WTC11 (cell line): Measurements from ENCODE around the gene TMC3. TPM values are rescaled to one million over a fixed set of nuclear protein-coding genes. Genes with fewer than 3 reads are reported as not detected.

ENCODE experiments used
- ATAC-seq: fragments of 200-7000 bp; cut with Tn5 transposase; 2 replicates; pipeline ENCODE4 v1.10.0; 2021; ENCODE audit warnings: mild to moderate bottlenecking, moderate library complexity
- CTCF ChIA-PET: fragments of 300-600 bp; sonication (Branson Sonifier 250); formaldehyde crosslinking; loops from one replicate; lab custom pipeline; 2021; ENCODE audit warnings: antibody characterized with exemption; lab: Charles Lee
- POLR2A ChIA-PET: fragments of 350-600 bp; sonication (Branson Sonifier 250); formaldehyde crosslinking; loops from one replicate; lab custom pipeline; 2021; ENCODE audit warnings: antibody characterized with exemption; lab: Charles Lee
- DNase-seq: peaks from one replicate; pipeline ENCODE4 v3.0.0; 2021; ENCODE audit warnings: low spot score
- H3K27ac Mint-ChIP-seq: 2 replicates; pipeline ENCODE4 v1.8.0; 2021; ENCODE audit warnings: mixed read lengths
- H3K27me3 Mint-ChIP-seq: 2 replicates; pipeline ENCODE4 v1.8.0; 2021; ENCODE audit warnings: low read depth, mild to moderate bottlenecking, moderate library complexity, mixed read lengths
- H3K36me3 Mint-ChIP-seq: 2 replicates; pipeline ENCODE4 v1.8.0; 2021; ENCODE audit warnings: mixed read lengths
- H3K4me1 Mint-ChIP-seq: 2 replicates; pipeline ENCODE4 v1.8.0; 2022; ENCODE audit warnings: mixed read lengths
- H3K4me3 Mint-ChIP-seq: 2 replicates; pipeline ENCODE4 v1.8.0; 2021; ENCODE audit warnings: mild to moderate bottlenecking, moderate library complexity, mixed read lengths
- H3K9me3 Mint-ChIP-seq: 2 replicates; pipeline ENCODE4 v1.8.0; 2021; ENCODE audit warnings: mixed read lengths
- ATF6 ChIP-seq: sonication (generic); formaldehyde crosslinking; IDR thresholded peaks from 2 replicates; pipeline ENCODE4 v1.8.1; 2023; ENCODE audit warnings: mild to moderate bottlenecking, missing genetic modification reagents
- FOXP1 ChIP-seq: sonication (generic); formaldehyde crosslinking; IDR thresholded peaks from 2 replicates; pipeline ENCODE4 v1.8.0; 2022; ENCODE audit warnings: missing genetic modification reagents, mild to moderate bottlenecking, moderate library complexity, borderline replicate concordance
- GTF2I ChIP-seq: fragments of 250-450 bp; sonication (Bioruptor Pico); conservative IDR thresholded peaks from 2 replicates; pipeline ENCODE4 v1.4.0; 2021; ENCODE audit warnings: mild to moderate bottlenecking
- HMGXB4 ChIP-seq: sonication (generic); formaldehyde crosslinking; IDR thresholded peaks from 2 replicates; pipeline ENCODE4 v1.8.1; 2023; ENCODE audit warnings: mild to moderate bottlenecking, moderate library complexity, missing genetic modification reagents
- JAZF1 ChIP-seq: fragments of 250-450 bp; sonication (Bioruptor Pico); IDR thresholded peaks from 2 replicates; pipeline ENCODE4 v1.9.0; 2021; ENCODE audit warnings: moderate library complexity, mild to moderate bottlenecking, inconsistent platforms
- KAT7 ChIP-seq: sonication (generic); formaldehyde crosslinking; IDR thresholded peaks from 2 replicates; pipeline ENCODE4 v1.8.1; 2023; ENCODE audit warnings: missing genetic modification reagents, mild to moderate bottlenecking, borderline replicate concordance
- MAX ChIP-seq: sonication (generic); formaldehyde crosslinking; IDR thresholded peaks from 2 replicates; pipeline ENCODE4 v1.8.0; 2022; ENCODE audit warnings: mild to moderate bottlenecking, missing genetic modification reagents
- MXD4 ChIP-seq: fragments of 250-450 bp; sonication (Bioruptor Pico); IDR thresholded peaks from 2 replicates; pipeline ENCODE4 v1.8.0; 2021; ENCODE audit warnings: mild to moderate bottlenecking, moderate library complexity, borderline replicate concordance
- NFE2L1 ChIP-seq: sonication (generic); formaldehyde crosslinking; IDR thresholded peaks from 2 replicates; pipeline ENCODE4 v1.8.1; 2023; ENCODE audit warnings: missing genetic modification reagents
- OVOL2 ChIP-seq: fragments of 250-450 bp; sonication (Bioruptor Pico); IDR thresholded peaks from 2 replicates; pipeline ENCODE4 v1.9.0; 2021; ENCODE audit warnings: mild to moderate bottlenecking, borderline replicate concordance
- STAT6 ChIP-seq: sonication (generic); formaldehyde crosslinking; conservative IDR thresholded peaks from 2 replicates; pipeline ENCODE4 v1.8.1; 2023; ENCODE audit warnings: mild to moderate bottlenecking, low read depth, missing genetic modification reagents, moderate library complexity
- TCF7 ChIP-seq: sonication (generic); formaldehyde crosslinking; IDR thresholded peaks from 2 replicates; pipeline ENCODE4 v1.8.0; 2022; ENCODE audit warnings: mild to moderate bottlenecking, low read depth, missing genetic modification reagents, moderate library complexity
- ZNF121 ChIP-seq: sonication (generic); formaldehyde crosslinking; IDR thresholded peaks from 2 replicates; pipeline ENCODE4 v1.8.0; 2023; ENCODE audit warnings: missing genetic modification reagents
- ZNF671 ChIP-seq: fragments of 250-450 bp; sonication (Bioruptor Pico); IDR thresholded peaks from 2 replicates; pipeline ENCODE4 v1.8.0; 2021; ENCODE audit warnings: mild to moderate bottlenecking
- total RNA-seq: library from RNA; stranded (reverse); gene quantifications from 3 replicates; pipeline ENCODE4 v1.2.3, GENCODE V29; 2021
- TF ChIP-seq, protein P1 (sequence below): fragments of 250-450 bp; sonication (Bioruptor Pico); IDR thresholded peaks from 2 replicates; pipeline ENCODE4 v1.9.0; 2021; ENCODE audit warnings: moderate library complexity, mild to moderate bottlenecking, inconsistent platforms, borderline replicate concordance
- TF ChIP-seq, protein P2 (sequence below): sonication (generic); formaldehyde crosslinking; IDR thresholded peaks from 2 replicates; pipeline ENCODE4 v1.8.1; 2022; ENCODE audit warnings: missing genetic modification reagents, borderline replicate concordance
- TF ChIP-seq, protein P3 (sequence below): fragments of 250-450 bp; sonication (Bioruptor Pico); IDR thresholded peaks from 2 replicates; pipeline ENCODE4 v1.8.0; 2021; ENCODE audit warnings: mild to moderate bottlenecking
- TF ChIP-seq, protein P4 (sequence below): fragments of 250-450 bp; sonication (Bioruptor Pico); IDR thresholded peaks from 2 replicates; pipeline ENCODE4 v1.9.0; 2021; ENCODE audit warnings: mild to moderate bottlenecking

Gene TMC3
- total RNA-seq, 1 experiment from 2014 or later: not detected

- DNase-seq: no peak
- H3K36me3 Mint-ChIP-seq: no peaks in the 10 kb centered on the region
- ChIA-PET CTCF (no interaction called here), POLR2A (no interaction called here)
- H3K27me3 Mint-ChIP-seq: no peaks in the 10 kb centered on the region
- peak overlapping the region; percentile 72; the same call in 1 of the 2 replicates for H3K27ac Mint-ChIP-seq
- no peak for TF ChIP-seq TCF7 (CRISPR knock-in tag)
- no peak for TF ChIP-seq FOXP1 (CRISPR knock-in tag)
- no peak for TF ChIP-seq JAZF1 (CRISPR knock-in tag)
- TF ChIP-seq, protein P1, sequence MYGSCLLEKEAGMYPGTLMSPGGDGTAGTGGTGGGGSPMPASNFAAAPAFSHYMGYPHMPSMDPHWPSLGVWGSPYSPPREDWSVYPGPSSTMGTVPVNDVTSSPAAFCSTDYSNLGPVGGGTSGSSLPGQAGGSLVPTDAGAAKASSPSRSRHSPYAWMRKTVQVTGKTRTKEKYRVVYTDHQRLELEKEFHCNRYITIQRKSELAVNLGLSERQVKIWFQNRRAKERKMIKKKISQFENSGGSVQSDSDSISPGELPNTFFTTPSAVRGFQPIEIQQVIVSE (CRISPR knock-in tag): no peak
- no peak for TF ChIP-seq HMGXB4
- TF ChIP-seq ZNF671 (CRISPR knock-in tag): no peak
- TF ChIP-seq OVOL2: no peak
- TF ChIP-seq, protein P2, sequence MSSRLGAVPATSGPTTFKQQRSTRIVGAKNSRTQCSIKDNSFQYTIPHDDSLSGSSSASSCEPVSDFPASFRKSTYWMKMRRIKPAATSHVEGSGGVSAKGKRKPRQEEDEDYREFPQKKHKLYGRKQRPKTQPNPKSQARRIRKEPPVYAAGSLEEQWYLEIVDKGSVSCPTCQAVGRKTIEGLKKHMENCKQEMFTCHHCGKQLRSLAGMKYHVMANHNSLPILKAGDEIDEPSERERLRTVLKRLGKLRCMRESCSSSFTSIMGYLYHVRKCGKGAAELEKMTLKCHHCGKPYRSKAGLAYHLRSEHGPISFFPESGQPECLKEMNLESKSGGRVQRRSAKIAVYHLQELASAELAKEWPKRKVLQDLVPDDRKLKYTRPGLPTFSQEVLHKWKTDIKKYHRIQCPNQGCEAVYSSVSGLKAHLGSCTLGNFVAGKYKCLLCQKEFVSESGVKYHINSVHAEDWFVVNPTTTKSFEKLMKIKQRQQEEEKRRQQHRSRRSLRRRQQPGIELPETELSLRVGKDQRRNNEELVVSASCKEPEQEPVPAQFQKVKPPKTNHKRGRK: no peak
- TF ChIP-seq NFE2L1: no peak
- TF ChIP-seq ZNF121: no peak
- no peak for TF ChIP-seq MAX (CRISPR knock-in tag)
- no peak for TF ChIP-seq GTF2I (CRISPR knock-in tag)
- TF ChIP-seq, protein P3, sequence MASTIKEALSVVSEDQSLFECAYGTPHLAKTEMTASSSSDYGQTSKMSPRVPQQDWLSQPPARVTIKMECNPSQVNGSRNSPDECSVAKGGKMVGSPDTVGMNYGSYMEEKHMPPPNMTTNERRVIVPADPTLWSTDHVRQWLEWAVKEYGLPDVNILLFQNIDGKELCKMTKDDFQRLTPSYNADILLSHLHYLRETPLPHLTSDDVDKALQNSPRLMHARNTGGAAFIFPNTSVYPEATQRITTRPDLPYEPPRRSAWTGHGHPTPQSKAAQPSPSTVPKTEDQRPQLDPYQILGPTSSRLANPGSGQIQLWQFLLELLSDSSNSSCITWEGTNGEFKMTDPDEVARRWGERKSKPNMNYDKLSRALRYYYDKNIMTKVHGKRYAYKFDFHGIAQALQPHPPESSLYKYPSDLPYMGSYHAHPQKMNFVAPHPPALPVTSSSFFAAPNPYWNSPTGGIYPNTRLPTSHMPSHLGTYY: no peak
- TF ChIP-seq, protein P4, sequence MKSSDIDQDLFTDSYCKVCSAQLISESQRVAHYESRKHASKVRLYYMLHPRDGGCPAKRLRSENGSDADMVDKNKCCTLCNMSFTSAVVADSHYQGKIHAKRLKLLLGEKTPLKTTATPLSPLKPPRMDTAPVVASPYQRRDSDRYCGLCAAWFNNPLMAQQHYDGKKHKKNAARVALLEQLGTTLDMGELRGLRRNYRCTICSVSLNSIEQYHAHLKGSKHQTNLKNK: no peak
- TF ChIP-seq STAT6: no peak
- TF ChIP-seq MXD4 (CRISPR knock-in tag): no peak
- TF ChIP-seq KAT7 (CRISPR knock-in tag): no peak
- TF ChIP-seq ATF6 (CRISPR knock-in tag): no peak
- no peak for ATAC-seq
- no peak overlapping the region for H3K4me3 Mint-ChIP-seq
- H3K4me1 Mint-ChIP-seq: peaks cover 17% of the 10 kb centered on the region
- no peaks in the 10 kb centered on the region for H3K9me3 Mint-ChIP-seq
These were observed 3.9 kb upstream of the TMC3 start for GRCh38 chr15:81377871-81378270.
